HG03469 (cell line): ENCODE results near the gene LRRC3.

Experiments used
- ATAC-seq: cut with Tn5 transposase; IDR thresholded peaks from one replicate; pipeline ENCODE4 v1.9.1; 2021; ENCODE audit warnings: mild to moderate bottlenecking, moderate library complexity, moderate number of reproducible peaks; ENCODE audit not compliant: unreplicated experiment

LRRC3 gene

DNA sequence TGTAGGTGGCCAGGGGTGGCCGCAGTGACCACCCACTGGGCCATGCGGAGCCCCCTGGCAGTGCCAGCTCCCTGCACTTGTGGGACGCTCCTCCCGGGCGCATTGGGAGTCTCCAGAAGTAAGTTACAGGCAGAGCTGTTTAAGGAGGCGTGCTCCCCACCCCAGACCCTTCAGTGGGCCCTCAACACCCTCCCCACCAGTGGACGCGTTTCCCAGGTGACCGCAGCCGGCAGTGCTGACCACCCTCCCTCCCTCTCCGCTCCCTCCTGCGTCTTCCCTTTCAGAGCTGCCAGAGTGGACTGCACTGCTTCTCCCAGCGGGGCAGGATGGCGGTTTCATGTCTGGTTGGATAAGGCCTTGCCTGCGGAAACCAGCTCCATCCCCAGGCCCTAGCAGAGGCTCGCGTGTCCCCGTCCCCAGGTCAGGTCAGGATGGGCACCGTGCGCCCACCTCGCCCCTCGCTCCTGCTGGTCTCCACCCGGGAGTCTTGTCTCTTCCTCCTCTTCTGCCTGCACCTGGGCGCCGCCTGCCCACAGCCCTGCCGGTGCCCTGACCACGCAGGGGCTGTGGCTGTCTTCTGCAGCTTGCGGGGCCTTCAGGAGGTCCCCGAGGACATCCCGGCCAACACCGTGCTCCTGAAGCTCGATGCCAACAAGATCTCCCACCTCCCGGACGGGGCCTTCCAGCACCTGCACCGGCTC, 1.1 kb downstream of the LRRC3 start:
- ATAC-seq = no peak

GRCh38 chr21:44456915-44457736, 1.8 kb downstream of the LRRC3 start:
- ATAC-seq = no peak

GRCh38 chr21:44458971-44459711, 3.8 kb downstream of the LRRC3 start:
- ATAC-seq = no peak

- ATAC-seq = no peak
These were observed 4.6 kb downstream of the LRRC3 start for GRCh38 chr21:44459712-44460440.

- ATAC-seq = no peak
These were observed 5.1 kb downstream of the LRRC3 start for GRCh38 chr21:44460441-44460755.

GRCh38 chr21:44461005-44461404, 5.7 kb downstream of the LRRC3 start:
- no peak for ATAC-seq

DNA sequence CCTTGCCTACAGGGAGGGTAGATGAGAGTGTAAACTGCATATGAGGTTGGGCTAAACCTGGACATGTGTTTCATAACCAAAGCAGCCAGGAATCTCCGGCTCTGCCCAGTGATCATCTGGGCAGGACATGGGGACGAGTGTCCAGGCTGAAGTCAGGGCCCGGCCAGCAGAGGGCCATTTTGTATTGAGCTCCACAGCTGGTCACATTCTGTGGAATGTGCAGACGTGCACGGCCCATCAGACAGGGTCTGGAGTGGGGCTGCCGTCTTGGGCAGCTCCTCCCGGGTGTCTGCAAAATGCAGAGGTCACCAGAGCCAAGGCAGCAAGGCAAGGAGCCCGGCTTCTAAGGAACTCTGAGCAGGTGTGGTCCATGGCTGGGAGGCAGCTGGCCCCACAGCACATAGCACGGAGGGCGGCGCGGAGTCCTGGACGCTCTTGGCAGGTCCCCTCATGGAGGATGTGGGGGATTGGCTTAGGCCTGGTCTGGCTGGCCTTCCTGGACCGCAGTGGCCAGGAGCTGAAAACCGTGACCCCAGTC, 6.2 kb downstream of the LRRC3 start:
- ATAC-seq = no peak

DNA sequence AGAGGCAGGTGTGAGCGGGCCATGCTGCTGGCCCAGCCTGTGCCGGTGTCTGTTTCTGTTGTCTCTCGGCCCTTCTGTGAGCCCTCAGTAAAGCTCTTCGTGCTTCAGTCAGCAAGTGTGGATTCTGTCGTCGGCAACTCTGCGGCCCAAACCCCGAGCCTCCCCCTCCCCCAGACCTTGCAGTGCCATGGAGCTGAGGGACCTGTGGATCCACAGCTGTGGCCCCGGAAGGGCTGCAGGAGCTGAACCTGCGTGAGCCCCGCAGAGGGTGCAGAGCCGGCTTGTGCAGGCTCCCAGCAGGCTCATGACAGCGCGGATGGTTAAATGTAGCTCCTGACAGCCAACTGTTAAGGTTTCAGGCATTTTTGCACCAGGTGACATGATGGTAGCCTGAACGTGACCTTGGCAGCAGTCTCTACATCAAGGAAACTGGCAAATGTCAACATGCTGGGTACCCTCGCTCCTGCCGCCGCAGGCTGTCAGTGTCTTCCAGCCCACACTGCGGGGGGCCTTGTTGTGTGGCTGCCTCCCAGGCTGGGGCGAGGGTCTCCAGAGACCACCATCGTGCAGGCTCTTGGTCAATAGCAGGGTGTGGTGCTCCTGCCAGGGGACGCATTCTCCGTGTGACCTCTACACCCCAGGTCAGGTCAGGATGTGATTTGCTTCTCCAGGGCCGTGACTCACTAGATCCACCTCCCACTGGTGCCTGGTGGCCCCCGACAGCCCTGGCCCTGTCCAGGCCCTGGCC, 7.0 kb downstream of the LRRC3 start:
- no peak for ATAC-seq

DNA sequence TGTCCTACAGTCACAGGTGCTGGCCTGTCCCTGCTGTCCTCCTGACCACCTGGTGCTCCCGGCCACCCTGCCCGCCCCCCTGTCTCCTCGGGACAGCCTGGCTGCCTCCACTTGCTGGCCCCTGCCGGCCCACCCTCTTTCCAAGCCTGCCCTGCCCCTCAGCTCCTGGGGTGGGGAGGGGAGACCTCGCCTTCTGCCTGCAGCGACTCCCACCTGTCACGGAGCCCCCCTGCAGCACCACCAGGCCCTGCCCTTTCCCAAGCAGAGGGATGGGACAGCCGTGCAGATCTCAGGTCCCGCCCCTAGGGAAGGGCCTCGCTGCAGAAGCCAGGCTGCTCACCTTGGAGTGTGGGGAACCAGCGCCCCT, 7.5 kb downstream of the LRRC3 start:
- ATAC-seq = no peak

- ATAC-seq = no peak
These were observed 8.4 kb downstream of the LRRC3 start for GRCh38 chr21:44463724-44464123.

DNA sequence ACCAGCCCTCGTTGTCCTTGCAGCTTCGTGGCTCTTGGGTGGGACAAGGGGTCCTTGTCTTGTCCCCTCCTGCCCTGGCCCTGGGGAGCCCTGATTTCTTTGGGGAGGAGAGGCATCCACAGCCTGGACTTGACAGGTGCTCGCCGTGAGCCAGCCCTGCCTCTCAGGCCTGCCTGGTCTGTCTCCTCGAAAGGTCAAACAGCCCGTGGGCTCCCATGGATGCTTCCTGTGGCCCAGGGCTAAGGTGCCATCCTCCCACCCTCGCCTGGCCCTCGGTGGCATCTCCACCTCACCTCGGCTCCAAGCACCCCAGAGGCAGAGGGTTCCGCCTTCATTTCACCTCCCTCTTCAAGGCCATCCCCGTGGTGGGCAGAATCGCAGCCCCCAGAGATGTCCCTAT, 9.0 kb downstream of the LRRC3 start:
- ATAC-seq = no peak

GRCh38 chr21:44466351-44466954, 11.1 kb downstream of the LRRC3 start:
- ATAC-seq = no peak

DNA sequence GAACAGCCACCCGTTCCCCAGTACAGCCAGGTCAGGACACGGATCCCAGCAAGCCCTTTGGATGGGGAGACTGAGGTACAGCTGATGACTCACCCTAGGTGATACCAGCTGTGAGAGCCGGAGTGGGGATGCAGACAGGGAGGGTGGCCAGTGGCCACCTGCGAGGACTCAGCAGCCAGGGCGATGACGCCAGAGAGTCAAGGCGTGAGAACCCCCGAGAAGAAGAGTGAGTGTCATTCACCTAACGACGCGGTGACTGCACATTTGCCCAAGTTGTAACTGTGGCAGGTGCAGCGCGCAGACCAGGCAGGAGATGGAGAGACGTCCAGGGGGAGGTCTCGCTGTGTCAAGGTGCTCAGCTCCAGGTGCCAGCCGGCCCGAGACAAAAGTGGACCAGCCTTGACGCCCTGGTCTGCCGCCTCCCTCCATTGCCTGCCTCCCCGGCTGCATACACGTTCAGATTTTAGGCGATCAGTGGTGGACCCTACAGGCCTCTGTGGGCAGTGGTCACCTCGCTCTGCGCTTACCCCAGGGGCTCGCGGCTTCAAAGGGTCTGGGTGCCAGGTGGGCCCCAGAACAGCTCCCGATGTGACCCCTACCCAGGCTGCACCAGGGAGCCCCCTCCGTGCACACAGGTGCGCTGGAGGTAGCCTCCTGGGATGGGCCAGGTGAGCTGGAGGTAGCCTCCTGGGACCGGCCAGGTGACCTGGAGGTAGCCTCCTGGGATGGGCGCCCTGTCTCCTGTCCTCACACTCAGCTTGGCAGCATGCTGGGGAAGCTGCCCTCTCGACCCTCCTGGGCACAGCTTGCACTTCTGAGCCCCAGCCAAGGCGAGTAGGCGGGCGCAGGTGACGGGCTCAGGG, 11.9 kb downstream of the LRRC3 start:
- no peak for ATAC-seq

- no peak for ATAC-seq
These were observed 12.5 kb downstream of the LRRC3 start for GRCh38 chr21:44467859-44468195.

- ATAC-seq = no peak
These were observed 16.0 kb downstream of the LRRC3 start for GRCh38 chr21:44471341-44471740.

- ATAC-seq = no peak
These were observed 16.7 kb downstream of the LRRC3 start for GRCh38 chr21:44471996-44472395.

DNA sequence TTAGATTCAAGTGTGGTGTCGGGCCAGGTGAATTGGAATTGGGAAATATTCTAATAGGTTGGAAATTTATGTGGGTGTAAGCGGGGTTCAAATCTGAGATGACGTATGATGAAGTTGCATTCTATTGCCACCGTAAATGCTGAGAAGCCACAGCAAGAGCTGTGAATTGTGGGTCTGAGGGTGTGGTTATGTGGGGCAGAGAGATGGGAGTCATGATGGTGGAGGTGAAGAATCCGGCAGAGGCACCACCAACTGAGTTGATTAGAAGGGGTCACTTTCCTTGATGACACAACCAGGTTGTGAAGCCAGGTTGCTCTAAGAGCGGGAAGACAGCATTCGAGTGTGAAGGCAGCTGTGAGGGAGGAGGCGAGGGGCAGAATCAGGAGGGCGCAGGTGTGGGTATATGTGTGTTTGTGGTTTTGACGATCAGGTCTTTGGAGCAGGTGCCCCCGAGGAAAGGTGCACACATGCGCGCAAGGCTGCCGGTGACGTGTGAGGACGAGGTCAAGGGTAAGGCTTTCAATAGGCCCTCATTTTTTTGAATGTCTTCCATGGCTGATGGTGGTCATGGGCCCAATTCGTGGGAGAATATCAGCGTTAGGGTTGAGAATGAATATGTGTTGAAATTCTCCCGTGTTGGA, 18.7 kb downstream of the LRRC3 start:
- ATAC-seq = no peak

DNA sequence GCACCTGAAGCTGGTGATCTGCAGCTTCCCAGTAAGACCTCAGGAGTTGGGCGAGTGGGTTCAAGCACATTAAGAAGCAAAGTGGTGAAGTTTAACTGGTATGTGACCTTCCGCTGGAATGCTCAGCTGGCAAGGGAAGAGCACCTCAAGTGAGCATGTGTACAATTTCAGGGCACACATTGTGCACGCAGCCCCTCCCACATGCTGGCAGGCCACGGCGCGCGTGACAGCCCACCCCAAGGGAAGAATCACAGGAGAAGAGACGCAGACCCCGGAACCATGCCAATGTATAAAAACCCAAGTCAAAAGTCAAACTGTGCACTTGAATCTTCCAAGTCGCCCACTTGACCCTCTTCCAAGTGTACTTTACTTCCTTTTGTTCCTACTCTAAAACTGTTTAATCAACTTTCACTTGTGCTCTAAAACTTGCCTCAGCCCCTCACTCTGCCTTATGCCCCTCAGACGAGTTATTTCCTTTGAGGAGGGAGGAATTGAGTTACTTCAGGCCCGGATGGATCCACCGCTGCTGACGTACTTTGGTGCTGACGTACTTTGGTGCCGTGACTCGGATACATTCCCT, 20.0 kb downstream of the LRRC3 start:
- ATAC-seq = no peak
